ENCODE data around the gene MFNG.

MFNG gene

DNA sequence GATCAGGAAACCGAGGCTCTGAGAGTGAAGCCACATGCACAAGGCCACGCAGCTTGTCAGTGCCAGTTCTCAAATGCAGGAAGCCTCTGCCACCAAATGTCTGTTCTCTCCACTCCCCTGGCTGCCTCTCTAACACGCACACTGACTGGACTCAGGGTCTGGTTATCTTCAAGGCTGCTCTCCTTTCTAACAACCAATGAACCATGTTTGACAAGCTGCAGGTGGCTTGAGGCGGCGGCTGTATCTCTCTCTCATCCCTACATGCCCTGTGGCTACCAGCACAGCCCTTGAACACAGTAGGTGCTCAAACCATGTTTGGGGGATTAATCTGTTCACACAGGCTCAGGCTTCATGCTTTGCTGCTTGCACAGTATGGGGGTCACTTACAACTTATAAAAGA lies 23.7 kb downstream of the MFNG start:
- H3K4me1 ChIP-seq = no peaks in the 10 kb centered on the region
- no peak for TF ChIP-seq CTCF (IDR thresholded peaks at IDR 0.05)
- H3K36me3 ChIP-seq = no peaks in the 10 kb centered on the region
- H3K4me3 ChIP-seq = no peak overlapping the region
- intact Hi-C loops (cut with DNase I; ENCODE audit: low total_unique reads) = no loop called here
- no peak for DNase-seq
- no peaks in the 10 kb centered on the region for H3K9me3 ChIP-seq
- H3K27me3 ChIP-seq = peaks cover 0 to 68% of the 10 kb centered on the region in 2 donors
- H3K27ac ChIP-seq = no peak overlapping the region

DNA sequence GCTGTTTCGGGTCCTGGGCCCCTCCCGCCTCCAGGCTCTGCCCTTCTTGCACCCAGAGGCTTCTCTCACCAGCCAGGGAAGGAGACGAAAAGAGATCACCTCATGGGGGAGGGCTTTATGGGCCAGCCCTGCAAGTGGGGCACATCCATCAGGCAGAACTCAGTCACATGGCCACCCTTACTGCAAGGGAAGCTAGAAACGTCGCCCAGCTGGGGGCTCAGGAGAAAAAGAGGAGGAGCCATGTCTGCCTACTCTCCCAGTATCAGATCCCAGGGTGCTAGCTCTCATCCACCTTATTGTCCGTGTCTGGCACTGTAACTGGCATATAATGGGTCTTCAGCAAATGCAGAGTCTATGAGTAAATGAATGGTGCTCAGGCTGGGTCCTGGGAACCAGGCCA lies 24.2 kb downstream of the MFNG start:
- Histone ChIP-seq H3K27me3 (peaks cover 0 to 68% of the 10 kb centered on the region in 2 donors), H3K4me1 (no peaks in the 10 kb centered on the region), H3K4me3 (no peak overlapping the region), H3K36me3 (no peaks in the 10 kb centered on the region), H3K27ac (no peak overlapping the region), H3K9me3 (no peaks in the 10 kb centered on the region)
- no peak for DNase-seq
- intact Hi-C loops (cut with DNase I; ENCODE audit: low total_unique reads) = no loop called here
- no peak for TF ChIP-seq CTCF (IDR thresholded peaks at IDR 0.05)

DNA sequence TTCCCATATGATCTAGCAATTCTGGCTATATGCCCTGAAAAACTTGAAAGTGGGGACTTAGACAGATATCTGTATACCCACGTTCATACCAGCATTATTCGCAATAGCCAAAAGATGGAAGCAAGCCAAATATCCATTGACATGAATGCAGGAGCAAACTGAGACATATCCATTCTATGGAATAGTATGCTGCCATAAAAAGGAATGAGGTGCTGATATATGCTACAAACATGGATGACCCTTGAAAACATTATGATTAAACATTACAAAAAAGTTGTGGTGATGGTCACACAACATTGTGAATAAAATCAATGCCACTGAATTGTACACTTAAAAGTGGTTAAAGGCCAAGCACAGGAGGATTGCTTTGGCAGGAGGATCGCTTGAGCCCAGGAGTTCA lies 25.5 kb downstream of the MFNG start:
- Histone ChIP-seq H3K27ac (no peak overlapping the region), H3K9me3 (no peaks in the 10 kb centered on the region)
- intact Hi-C loops (cut with DNase I; ENCODE audit: low total_unique reads) = no loop called here

GRCh38 chr22:37459206-37459605 lies 27.0 kb downstream of the MFNG start:
- no peaks in the 10 kb centered on the region for H3K36me3 ChIP-seq
- no peak for TF ChIP-seq CTCF (IDR thresholded peaks at IDR 0.05)
- H3K27ac ChIP-seq = no peak overlapping the region
- H3K9me3 ChIP-seq = no peaks in the 10 kb centered on the region
- DNase-seq = no peak
- intact Hi-C loops (cut with DNase I; ENCODE audit: low total_unique reads) = no loop called here
- peaks cover 0 to 7% (median 2%) of the 10 kb centered on the region in 4 donors for H3K4me1 ChIP-seq
- H3K4me3 ChIP-seq = no peak overlapping the region
- H3K27me3 ChIP-seq = peaks cover 0 to 75% of the 10 kb centered on the region in 2 donors

More for the DNA sequence above, 25.5 kb downstream of the MFNG start:
- Histone ChIP-seq H3K4me1 (no peaks in the 10 kb centered on the region), H3K36me3 (no peaks in the 10 kb centered on the region), H3K27me3 (peaks cover 0 to 66% of the 10 kb centered on the region in 2 donors), H3K4me3 (no peak overlapping the region)
- no peak for TF ChIP-seq CTCF (IDR thresholded peaks at IDR 0.05)
- DNase-seq = no peak

DNA sequence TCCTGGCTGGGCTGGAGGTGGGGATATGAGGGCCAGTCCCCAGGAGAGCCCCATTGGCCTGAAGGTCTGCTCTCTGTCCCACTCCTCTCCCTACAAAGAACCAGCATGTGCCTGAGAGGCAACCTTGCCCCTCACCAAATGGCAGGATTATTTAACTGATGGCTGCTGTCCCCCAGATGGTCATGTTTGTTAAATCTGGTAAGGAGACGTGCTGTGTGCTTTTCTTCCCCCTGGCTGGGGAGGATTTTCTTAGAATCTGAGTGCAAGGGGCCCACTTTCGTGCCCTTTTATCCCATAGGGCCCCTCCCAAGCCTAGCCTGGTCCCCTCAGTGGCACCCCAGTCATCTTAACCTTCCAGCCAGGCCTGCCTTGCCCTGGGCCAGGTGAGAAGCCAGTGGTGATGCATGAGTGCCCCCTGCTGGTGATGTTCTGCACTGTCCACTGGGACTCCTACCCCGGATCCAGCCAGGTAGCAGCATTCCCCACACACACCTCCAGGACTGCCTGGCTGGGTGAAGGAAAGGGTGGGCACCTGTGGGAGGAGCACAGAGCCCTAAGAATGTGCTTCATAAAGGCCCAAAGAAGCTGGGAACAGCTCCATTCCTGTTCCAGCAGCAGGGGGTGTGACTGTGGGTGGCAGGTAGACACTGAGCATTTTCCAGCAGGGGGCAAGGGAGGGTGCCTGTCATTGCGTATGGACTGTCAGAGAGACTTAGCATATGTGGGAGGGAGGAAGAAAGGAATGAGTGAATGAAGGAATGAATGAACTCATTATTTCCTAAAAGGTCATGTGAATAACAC lies 28.9 kb downstream of the MFNG start:
- peak; percentile 41 to 55 for TF ChIP-seq CTCF (IDR thresholded peaks at IDR 0.05)
- H3K27ac ChIP-seq = no peak overlapping the region
- intact Hi-C loops (cut with DNase I; ENCODE audit: low total_unique reads) = no loop called here
- H3K9me3 ChIP-seq = no peaks in the 10 kb centered on the region
- DNase-seq = peak in 1 of 2 donors; percentile 38
- no peak overlapping the region for H3K4me3 ChIP-seq
- peaks cover 0 to 68% of the 10 kb centered on the region in 2 donors for H3K27me3 ChIP-seq
- H3K4me1 ChIP-seq = peaks cover 0 to 7% (median 2%) of the 10 kb centered on the region in 4 donors
- H3K36me3 ChIP-seq = no peaks in the 10 kb centered on the region

Data from tibial artery (tissue), 4 donors.